ENCODE results near the gene LRRC17. TPM values are rescaled to one million over a fixed set of nuclear protein-coding genes. Genes with fewer than 3 reads are reported as not detected.
A peak's percentile ranks its signal among the peaks of the same experiment; 100 is the strongest.
"Not testable (repeated sequence)": the region's sequence is repeated elsewhere in the genome, so short reads cannot be mapped to it uniquely, and the experiment has no call there.

Gene LRRC17
- total RNA-seq, 1 donor from 2014 or later, result 35.8 TPM

- H3K9me3 Mint-ChIP-seq, result no peaks in the 10 kb centered on the region
These were observed 14.3 kb upstream of the LRRC17 start for GRCh38 chr7:102898532-102898859.

DNA sequence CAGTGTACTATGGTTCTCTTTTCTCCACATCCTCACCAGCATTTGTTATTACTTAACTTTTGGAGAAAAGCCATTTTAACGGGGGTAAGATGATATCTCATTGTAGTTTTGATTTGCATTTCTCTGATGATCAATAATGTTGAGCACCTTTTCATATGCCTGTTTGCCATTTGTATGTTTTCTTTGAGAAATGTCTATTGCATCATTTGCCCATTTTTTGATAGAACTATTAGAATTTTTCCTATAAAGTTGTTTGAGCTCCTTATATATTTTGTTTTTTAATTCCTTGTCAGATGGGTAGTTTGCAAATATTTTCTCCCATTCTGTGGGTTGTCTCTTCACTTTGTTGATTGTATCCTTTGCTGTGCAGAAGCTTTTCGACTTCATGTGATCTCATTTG lies 10.7 kb upstream of the LRRC17 start:
- H3K4me3 Mint-ChIP-seq; DNase-seq (ENCODE audit: low read depth, low spot score); H3K27ac Mint-ChIP-seq (ENCODE audit: unreplicated experiment); H3K27me3 Mint-ChIP-seq (ENCODE audit: low read depth); H3K4me1 Mint-ChIP-seq: not testable (repeated sequence)
- Mint-ChIP-seq H3K36me3 (ENCODE audit: low read depth) (peaks cover 14% of the 10 kb centered on the region), H3K9me3 (peaks cover 13% of the 10 kb centered on the region)

More at GRCh38 chr7:102898532-102898859, 14.3 kb upstream of the LRRC17 start:
- Mint-ChIP-seq H3K4me1 (no peaks in the 10 kb centered on the region), H3K27ac (ENCODE audit: unreplicated experiment) (no peak overlapping the region), H3K27me3 (ENCODE audit: low read depth) (no peaks in the 10 kb centered on the region), H3K4me3 (no peak overlapping the region), H3K36me3 (ENCODE audit: low read depth) (no peaks in the 10 kb centered on the region)
- DNase-seq (ENCODE audit: low read depth, low spot score), result no peak
- TF ChIP-seq, protein P1, sequence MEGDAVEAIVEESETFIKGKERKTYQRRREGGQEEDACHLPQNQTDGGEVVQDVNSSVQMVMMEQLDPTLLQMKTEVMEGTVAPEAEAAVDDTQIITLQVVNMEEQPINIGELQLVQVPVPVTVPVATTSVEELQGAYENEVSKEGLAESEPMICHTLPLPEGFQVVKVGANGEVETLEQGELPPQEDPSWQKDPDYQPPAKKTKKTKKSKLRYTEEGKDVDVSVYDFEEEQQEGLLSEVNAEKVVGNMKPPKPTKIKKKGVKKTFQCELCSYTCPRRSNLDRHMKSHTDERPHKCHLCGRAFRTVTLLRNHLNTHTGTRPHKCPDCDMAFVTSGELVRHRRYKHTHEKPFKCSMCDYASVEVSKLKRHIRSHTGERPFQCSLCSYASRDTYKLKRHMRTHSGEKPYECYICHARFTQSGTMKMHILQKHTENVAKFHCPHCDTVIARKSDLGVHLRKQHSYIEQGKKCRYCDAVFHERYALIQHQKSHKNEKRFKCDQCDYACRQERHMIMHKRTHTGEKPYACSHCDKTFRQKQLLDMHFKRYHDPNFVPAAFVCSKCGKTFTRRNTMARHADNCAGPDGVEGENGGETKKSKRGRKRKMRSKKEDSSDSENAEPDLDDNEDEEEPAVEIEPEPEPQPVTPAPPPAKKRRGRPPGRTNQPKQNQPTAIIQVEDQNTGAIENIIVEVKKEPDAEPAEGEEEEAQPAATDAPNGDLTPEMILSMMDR (conservative IDR thresholded peaks at IDR 0.05), result no peak

DNA sequence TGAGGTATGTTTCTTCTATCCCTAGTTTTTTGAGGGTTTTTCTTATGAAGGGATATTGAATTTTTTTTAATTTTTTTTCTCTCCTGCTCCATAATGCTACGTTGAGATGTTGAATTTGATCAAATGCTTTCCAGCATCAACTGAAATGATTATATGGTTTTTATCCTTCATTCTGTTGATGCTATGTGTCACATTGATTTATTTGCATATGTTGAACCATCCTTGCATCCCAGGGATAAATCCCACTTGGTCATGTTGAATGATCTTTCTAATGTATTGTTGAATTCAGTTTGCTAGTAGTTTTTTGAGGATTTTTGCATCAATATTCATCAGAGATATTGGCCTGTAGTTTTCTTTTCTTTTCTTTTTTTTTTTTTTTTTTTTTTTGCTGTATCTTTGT lies 9.2 kb upstream of the LRRC17 start:
- H3K4me1 Mint-ChIP-seq; H3K27ac Mint-ChIP-seq (ENCODE audit: unreplicated experiment); DNase-seq (ENCODE audit: low read depth, low spot score); H3K4me3 Mint-ChIP-seq; H3K27me3 Mint-ChIP-seq (ENCODE audit: low read depth): not testable (repeated sequence)
- Mint-ChIP-seq H3K9me3 (peaks cover 13% of the 10 kb centered on the region), H3K36me3 (ENCODE audit: low read depth) (peaks cover 14% of the 10 kb centered on the region)

- H3K4me3 Mint-ChIP-seq, result no peak overlapping the region
- H3K9me3 Mint-ChIP-seq, result peaks cover 16% of the 10 kb centered on the region
- DNase-seq (ENCODE audit: low read depth, low spot score), result no peak
- H3K27me3 Mint-ChIP-seq (ENCODE audit: low read depth), result no peaks in the 10 kb centered on the region
- TF ChIP-seq, protein P1 (conservative IDR thresholded peaks at IDR 0.05), result no peak
- H3K4me1 Mint-ChIP-seq, result peaks cover 18% of the 10 kb centered on the region
- H3K27ac Mint-ChIP-seq (ENCODE audit: unreplicated experiment), result no peak overlapping the region
- peaks cover 14% of the 10 kb centered on the region for H3K36me3 Mint-ChIP-seq (ENCODE audit: low read depth)
These were observed 4.1 kb upstream of the LRRC17 start for GRCh38 chr7:102908676-102909075.

GRCh38 chr7:102913826-102914225 lies 1.0 kb downstream of the LRRC17 start:
- DNase-seq (ENCODE audit: low read depth, low spot score), result no peak
- Mint-ChIP-seq H3K36me3 (ENCODE audit: low read depth) (no peaks in the 10 kb centered on the region), H3K4me1 (peaks cover 32% of the 10 kb centered on the region), H3K27me3 (ENCODE audit: low read depth) (no peaks in the 10 kb centered on the region), H3K27ac (ENCODE audit: unreplicated experiment) (peak overlapping the region; percentile 96), H3K9me3 (peaks cover 2% of the 10 kb centered on the region), H3K4me3 (peak overlapping the region; percentile 90)
- TF ChIP-seq, protein P1 (conservative IDR thresholded peaks at IDR 0.05), result no peak

- Mint-ChIP-seq H3K27ac (ENCODE audit: unreplicated experiment) (no peak overlapping the region), H3K4me3 (peak overlapping the region; percentile 90), H3K4me1 (peaks cover 32% of the 10 kb centered on the region), H3K27me3 (ENCODE audit: low read depth) (no peaks in the 10 kb centered on the region), H3K36me3 (ENCODE audit: low read depth) (no peaks in the 10 kb centered on the region), H3K9me3 (peaks cover 2% of the 10 kb centered on the region)
- TF ChIP-seq, protein P1 (conservative IDR thresholded peaks at IDR 0.05), result no peak
- DNase-seq (ENCODE audit: low read depth, low spot score), result peak; percentile 3
These were observed 1.8 kb downstream of the LRRC17 start for GRCh38 chr7:102914585-102914984.

GRCh38 chr7:102916426-102916825 lies 3.6 kb downstream of the LRRC17 start:
- no peak overlapping the region for H3K4me3 Mint-ChIP-seq
- no peaks in the 10 kb centered on the region for H3K9me3 Mint-ChIP-seq
- peaks cover 32% of the 10 kb centered on the region for H3K4me1 Mint-ChIP-seq
- no peak overlapping the region for H3K27ac Mint-ChIP-seq (ENCODE audit: unreplicated experiment)
- H3K36me3 Mint-ChIP-seq (ENCODE audit: low read depth), result peaks cover 4% of the 10 kb centered on the region
- TF ChIP-seq, protein P1 (conservative IDR thresholded peaks at IDR 0.05), result no peak
- H3K27me3 Mint-ChIP-seq (ENCODE audit: low read depth), result no peaks in the 10 kb centered on the region
- DNase-seq (ENCODE audit: low read depth, low spot score), result no peak

All from neural crest cell (in vitro differentiated cells).